SK-N-SH treated with all-trans-retinoic acid at 6 μM for 48 hours (cell line): ENCODE results near the gene WWC1.

ENCODE experiments used
- ATAC-seq: fragments of 200-7000 bp; cut with Tn5 transposase; 3 replicates; pipeline ENCODE4 v1.9.1; 2020; ENCODE audit warnings: mild to moderate bottlenecking, moderate library complexity
- ARNTL ChIP-seq: fragments of 450-650 bp; formaldehyde crosslinking; IDR thresholded peaks from 2 replicates; pipeline ENCODE4 v1.5.0; 2020; ENCODE audit warnings: low read depth, mild to moderate bottlenecking, moderate library complexity, borderline replicate concordance
- BACH2 ChIP-seq: fragments of 250-450 bp; sonication (Bioruptor Pico); IDR thresholded peaks from 2 replicates; pipeline ENCODE4 v1.9.0; 2021; ENCODE audit warnings: mild to moderate bottlenecking, borderline replicate concordance
- ESRRG ChIP-seq: fragments of 250-450 bp; sonication (Bioruptor Pico); IDR thresholded peaks from 2 replicates; pipeline ENCODE4 v1.6.1; 2021; ENCODE audit warnings: mild to moderate bottlenecking
- GLIS3 ChIP-seq: fragments of 250-450 bp; sonication (Bioruptor Pico); IDR thresholded peaks from 2 replicates; pipeline ENCODE4 v1.5.0; 2020; ENCODE audit warnings: mild to moderate bottlenecking, moderate library complexity
- ISL1 ChIP-seq: fragments of 250-450 bp; sonication (Bioruptor Pico); IDR thresholded peaks from 2 replicates; pipeline ENCODE4 v2.1.2; 2022; ENCODE audit warnings: mild to moderate bottlenecking, moderate library complexity
- OSR1 ChIP-seq: fragments of 250-450 bp; sonication (Bioruptor Pico); IDR thresholded peaks from 2 replicates; pipeline ENCODE4 v1.8.0; 2022; ENCODE audit warnings: moderate library complexity, mild to moderate bottlenecking, inconsistent platforms
- PPARA ChIP-seq: fragments of 250-450 bp; sonication (Bioruptor Pico); IDR thresholded peaks from 2 replicates; pipeline ENCODE4 v1.5.0; 2020; ENCODE audit warnings: mild to moderate bottlenecking, borderline replicate concordance
- SNAI2 ChIP-seq: fragments of 250-450 bp; sonication (Bioruptor Pico); IDR thresholded peaks from 2 replicates; pipeline ENCODE4 v1.5.0; 2020; ENCODE audit warnings: mild to moderate bottlenecking, moderate library complexity
- TCF4 ChIP-seq: fragments of 250-450 bp; sonication (Bioruptor Pico); IDR thresholded peaks from 2 replicates; pipeline ENCODE4 v1.8.0; 2021; ENCODE audit warnings: mild to moderate bottlenecking, moderate library complexity, borderline replicate concordance
- TOX ChIP-seq: fragments of 250-450 bp; sonication (Bioruptor Pico); IDR thresholded peaks from 2 replicates; pipeline ENCODE4 v1.8.0; 2021; ENCODE audit warnings: mild to moderate bottlenecking, moderate library complexity, borderline replicate concordance
- ZC3H10 ChIP-seq: fragments of 250-450 bp; sonication (Bioruptor Pico); IDR thresholded peaks from 2 replicates; pipeline ENCODE4 v1.5.1; 2021; ENCODE audit warnings: mild to moderate bottlenecking, moderate library complexity
- ZFP3 ChIP-seq: fragments of 250-450 bp; sonication (Bioruptor Pico); IDR thresholded peaks from 2 replicates; pipeline ENCODE4 v1.5.0; 2020; ENCODE audit warnings: mild to moderate bottlenecking, moderate library complexity
- ZNF565 ChIP-seq: fragments of 450-650 bp; formaldehyde crosslinking; conservative IDR thresholded peaks from 2 replicates; pipeline ENCODE4 v1.5.0; 2020; ENCODE audit warnings: low read depth, mild to moderate bottlenecking, moderate library complexity
- ZNF8 ChIP-seq: fragments of 450-650 bp; formaldehyde crosslinking; IDR thresholded peaks from 2 replicates; pipeline ENCODE4 v1.5.0; 2020; ENCODE audit warnings: mild to moderate bottlenecking, moderate library complexity
- TF ChIP-seq, protein P1 (sequence below): fragments of 250-450 bp; sonication (Bioruptor Pico); IDR thresholded peaks from 2 replicates; pipeline ENCODE4 v1.5.1; 2021; ENCODE audit warnings: mild to moderate bottlenecking, moderate library complexity
- TF ChIP-seq, protein P2 (sequence below): fragments of 250-450 bp; sonication (Bioruptor Pico); IDR thresholded peaks from 2 replicates; pipeline ENCODE4 v1.8.0; 2021; ENCODE audit warnings: low read depth, mild to moderate bottlenecking, moderate library complexity, borderline replicate concordance
- TF ChIP-seq, protein P3 (sequence below): fragments of 250-450 bp; sonication (Bioruptor Pico); IDR thresholded peaks from 2 replicates; pipeline ENCODE4 v1.5.0; 2020; ENCODE audit warnings: mild to moderate bottlenecking, moderate library complexity
- TF ChIP-seq, protein P4 (sequence below): fragments of 250-450 bp; sonication (Bioruptor Pico); IDR thresholded peaks from 2 replicates; pipeline ENCODE4 v1.5.1; 2020; ENCODE audit warnings: low read depth, mild to moderate bottlenecking, moderate library complexity

Gene WWC1

DNA sequence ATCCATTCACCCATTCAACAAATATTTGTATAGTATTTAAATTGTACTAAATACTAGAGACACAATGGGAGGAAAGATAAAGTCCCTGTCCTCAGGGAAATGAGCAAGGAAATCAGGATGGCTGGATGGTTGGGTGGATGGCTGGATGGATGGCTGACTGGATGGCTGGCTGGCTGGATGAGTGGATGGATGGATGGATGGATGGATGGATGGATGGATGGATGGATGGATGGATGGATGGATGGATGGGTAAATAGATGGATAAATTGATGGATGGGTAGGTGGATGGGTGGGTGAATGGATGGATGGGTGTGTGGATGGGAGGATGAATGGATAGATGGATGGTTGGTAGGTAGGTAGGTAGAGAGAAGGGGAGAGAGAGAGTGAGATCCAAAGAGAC, 41.5 kb upstream of the WWC1 start:
- ATAC-seq: no peak
- TF ChIP-seq, protein P1, sequence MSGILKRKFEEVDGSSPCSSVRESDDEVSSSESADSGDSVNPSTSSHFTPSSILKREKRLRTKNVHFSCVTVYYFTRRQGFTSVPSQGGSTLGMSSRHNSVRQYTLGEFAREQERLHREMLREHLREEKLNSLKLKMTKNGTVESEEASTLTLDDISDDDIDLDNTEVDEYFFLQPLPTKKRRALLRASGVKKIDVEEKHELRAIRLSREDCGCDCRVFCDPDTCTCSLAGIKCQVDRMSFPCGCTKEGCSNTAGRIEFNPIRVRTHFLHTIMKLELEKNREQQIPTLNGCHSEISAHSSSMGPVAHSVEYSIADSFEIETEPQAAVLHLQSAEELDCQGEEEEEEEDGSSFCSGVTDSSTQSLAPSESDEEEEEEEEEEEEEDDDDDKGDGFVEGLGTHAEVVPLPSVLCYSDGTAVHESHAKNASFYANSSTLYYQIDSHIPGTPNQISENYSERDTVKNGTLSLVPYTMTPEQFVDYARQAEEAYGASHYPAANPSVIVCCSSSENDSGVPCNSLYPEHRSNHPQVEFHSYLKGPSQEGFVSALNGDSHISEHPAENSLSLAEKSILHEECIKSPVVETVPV (CRISPR knock-in tag): no peak
- TF ChIP-seq ZNF565 (CRISPR knock-in tag) (no peak), BACH2 (CRISPR knock-in tag) (no peak), TOX (CRISPR knock-in tag) (no peak), OSR1 (CRISPR knock-in tag) (no peak)
- TF ChIP-seq, protein P2, sequence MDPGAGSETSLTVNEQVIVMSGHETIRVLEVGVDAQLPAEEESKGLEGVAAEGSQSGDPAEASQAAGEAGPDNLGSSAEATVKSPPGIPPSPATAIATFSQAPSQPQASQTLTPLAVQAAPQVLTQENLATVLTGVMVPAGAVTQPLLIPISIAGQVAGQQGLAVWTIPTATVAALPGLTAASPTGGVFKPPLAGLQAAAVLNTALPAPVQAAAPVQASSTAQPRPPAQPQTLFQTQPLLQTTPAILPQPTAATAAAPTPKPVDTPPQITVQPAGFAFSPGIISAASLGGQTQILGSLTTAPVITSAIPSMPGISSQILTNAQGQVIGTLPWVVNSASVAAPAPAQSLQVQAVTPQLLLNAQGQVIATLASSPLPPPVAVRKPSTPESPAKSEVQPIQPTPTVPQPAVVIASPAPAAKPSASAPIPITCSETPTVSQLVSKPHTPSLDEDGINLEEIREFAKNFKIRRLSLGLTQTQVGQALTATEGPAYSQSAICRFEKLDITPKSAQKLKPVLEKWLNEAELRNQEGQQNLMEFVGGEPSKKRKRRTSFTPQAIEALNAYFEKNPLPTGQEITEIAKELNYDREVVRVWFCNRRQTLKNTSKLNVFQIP: no peak
- TF ChIP-seq, all 23 proteins: peak for 0

DNA sequence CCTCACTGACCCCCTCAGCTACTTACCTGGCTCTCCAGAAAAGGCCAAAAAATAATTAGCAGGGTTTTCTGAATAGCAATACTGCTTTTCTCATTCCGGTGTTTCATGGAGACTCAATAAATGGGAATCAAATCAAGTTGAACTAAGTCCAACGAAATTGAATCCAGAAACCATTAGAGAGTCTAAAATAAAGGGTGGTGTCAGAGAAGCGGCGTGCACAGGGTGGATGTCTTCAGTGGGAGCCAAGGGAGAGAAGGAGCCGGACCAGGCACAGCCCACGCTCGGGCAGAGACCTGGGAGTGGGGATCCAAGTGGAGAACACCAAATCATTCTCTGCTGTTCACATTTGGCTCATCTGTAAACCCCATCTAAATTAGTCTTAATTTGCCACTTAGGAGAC, 40.2 kb upstream of the WWC1 start:
- TF ChIP-seq BACH2 (CRISPR knock-in tag) (no peak), ARNTL (CRISPR knock-in tag) (no peak)
- TF ChIP-seq, protein P3, sequence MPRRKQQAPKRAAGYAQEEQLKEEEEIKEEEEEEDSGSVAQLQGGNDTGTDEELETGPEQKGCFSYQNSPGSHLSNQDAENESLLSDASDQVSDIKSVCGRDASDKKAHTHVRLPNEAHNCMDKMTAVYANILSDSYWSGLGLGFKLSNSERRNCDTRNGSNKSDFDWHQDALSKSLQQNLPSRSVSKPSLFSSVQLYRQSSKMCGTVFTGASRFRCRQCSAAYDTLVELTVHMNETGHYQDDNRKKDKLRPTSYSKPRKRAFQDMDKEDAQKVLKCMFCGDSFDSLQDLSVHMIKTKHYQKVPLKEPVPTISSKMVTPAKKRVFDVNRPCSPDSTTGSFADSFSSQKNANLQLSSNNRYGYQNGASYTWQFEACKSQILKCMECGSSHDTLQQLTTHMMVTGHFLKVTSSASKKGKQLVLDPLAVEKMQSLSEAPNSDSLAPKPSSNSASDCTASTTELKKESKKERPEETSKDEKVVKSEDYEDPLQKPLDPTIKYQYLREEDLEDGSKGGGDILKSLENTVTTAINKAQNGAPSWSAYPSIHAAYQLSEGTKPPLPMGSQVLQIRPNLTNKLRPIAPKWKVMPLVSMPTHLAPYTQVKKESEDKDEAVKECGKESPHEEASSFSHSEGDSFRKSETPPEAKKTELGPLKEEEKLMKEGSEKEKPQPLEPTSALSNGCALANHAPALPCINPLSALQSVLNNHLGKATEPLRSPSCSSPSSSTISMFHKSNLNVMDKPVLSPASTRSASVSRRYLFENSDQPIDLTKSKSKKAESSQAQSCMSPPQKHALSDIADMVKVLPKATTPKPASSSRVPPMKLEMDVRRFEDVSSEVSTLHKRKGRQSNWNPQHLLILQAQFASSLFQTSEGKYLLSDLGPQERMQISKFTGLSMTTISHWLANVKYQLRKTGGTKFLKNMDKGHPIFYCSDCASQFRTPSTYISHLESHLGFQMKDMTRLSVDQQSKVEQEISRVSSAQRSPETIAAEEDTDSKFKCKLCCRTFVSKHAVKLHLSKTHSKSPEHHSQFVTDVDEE (CRISPR knock-in tag): no peak
- TF ChIP-seq, protein P4, sequence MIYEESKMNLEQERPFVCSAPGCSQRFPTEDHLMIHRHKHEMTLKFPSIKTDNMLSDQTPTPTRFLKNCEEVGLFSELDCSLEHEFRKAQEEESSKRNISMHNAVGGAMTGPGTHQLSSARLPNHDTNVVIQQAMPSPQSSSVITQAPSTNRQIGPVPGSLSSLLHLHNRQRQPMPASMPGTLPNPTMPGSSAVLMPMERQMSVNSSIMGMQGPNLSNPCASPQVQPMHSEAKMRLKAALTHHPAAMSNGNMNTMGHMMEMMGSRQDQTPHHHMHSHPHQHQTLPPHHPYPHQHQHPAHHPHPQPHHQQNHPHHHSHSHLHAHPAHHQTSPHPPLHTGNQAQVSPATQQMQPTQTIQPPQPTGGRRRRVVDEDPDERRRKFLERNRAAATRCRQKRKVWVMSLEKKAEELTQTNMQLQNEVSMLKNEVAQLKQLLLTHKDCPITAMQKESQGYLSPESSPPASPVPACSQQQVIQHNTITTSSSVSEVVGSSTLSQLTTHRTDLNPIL: no peak
- ATAC-seq: no peak

DNA sequence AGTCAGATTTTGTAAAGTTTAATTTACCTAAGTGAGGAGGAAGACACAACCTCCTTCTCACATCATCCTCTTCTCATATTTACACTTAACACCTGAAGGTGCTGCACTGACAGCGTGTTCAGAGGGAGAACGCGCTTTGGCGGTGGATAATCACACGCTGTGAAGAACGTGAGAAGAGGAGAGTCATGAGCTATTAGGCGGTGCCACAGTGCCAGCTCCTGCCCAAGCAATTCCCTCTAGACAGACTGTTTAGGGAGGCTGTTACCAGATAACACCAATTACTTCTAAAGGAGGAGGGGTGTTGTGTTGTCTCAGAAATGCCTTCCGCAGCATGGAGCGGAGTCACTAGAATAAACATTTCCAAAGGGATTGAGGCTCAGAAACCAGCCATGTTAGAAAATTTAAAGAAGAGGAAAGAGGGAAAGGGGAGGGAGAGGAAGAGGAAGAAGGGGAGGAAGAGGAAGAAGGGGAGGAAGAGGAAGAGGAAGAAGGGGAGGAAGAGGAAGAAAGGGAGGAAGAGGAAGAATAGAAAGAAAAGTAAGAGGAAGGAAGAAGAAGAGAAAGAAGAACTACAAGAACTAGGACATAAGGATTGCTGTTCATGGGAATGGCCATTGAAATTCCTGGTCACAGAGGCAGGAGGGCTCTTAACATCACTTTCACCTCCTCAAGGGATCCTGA, 37.3 kb upstream of the WWC1 start:
- no peak for ATAC-seq
- TF ChIP-seq ZFP3 (CRISPR knock-in tag) (no peak), ESRRG (CRISPR knock-in tag) (no peak), ZNF8 (CRISPR knock-in tag) (no peak), ZC3H10 (CRISPR knock-in tag) (no peak), TCF4 (CRISPR knock-in tag) (no peak)
- TF ChIP-seq, all 23 proteins: peak for 0

DNA sequence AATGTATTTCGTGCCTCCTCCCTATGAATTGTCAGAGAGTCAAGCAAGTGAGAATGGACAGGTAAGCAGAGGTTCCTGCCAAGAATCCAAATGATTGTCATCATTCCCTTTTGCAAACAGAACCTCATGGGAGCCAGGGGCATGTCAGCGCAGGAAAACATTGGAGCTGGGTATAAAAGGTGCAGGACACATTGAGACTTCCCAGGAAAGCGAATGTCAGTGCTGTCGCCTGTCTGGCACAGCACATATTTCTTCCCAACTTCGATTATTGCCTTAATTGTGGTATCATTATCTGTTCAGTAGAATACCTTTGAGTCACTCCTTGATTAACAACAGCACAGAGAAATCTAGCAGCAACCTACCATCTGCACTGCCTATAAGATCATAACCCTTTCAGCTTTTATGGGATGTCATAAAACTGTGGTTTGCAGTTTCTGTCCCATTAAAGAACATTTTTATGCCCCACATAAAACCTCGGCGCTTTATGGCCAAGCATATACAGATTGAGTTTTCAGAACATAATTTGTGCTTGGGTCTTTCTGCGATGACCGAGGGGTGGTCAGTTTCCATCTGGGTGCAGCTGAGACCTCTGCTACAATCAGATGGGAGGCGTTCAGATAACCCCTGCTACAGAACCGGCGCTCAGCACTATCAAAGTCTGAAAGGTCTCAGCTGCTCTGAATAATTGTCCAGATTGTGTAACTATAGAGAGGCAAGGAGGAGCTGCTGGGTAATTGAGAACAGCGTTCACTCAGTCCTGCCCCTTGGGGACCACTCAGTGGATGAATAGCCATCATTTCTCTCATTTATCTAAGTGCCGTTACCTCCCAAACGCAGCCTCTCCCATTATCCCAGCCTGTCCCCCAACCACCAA, 30.9 kb upstream of the WWC1 start:
- no peak for TF ChIP-seq ESRRG (CRISPR knock-in tag)
- TF ChIP-seq OSR1 (CRISPR knock-in tag): no peak
- no peak for TF ChIP-seq ZNF565 (CRISPR knock-in tag)
- TF ChIP-seq BACH2 (CRISPR knock-in tag): no peak
- no peak for TF ChIP-seq PPARA
- no peak for TF ChIP-seq ISL1 (CRISPR knock-in tag)
- no peak for ATAC-seq

DNA sequence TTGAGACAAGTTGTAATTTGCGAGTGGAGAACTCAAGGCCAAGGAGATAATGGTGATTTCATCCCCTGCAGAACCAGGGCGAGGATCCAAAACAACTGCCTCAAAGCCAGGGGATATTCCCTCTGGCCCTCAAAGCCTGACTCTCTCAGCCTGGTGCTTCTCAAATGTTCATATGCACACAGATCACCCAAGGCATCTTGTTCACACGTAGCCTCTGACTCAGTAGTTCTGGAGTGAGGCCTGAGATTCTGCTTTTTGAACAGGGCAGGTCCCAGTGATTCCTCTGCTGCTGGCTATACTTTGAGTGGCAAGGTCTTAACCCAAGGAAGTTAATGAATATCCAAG, 30.2 kb upstream of the WWC1 start:
- TF ChIP-seq, protein P4: no peak
- no peak for TF ChIP-seq GLIS3
- TF ChIP-seq PPARA: no peak
- TF ChIP-seq TCF4 (CRISPR knock-in tag): no peak
- no peak for TF ChIP-seq SNAI2
- no peak for ATAC-seq
